ENCODE data around the gene NR2C2. TPM values are rescaled to one million over a fixed set of nuclear protein-coding genes. Genes with fewer than 3 reads are reported as not detected.
"Not testable (repeated sequence)": the region's sequence is repeated elsewhere in the genome, so short reads cannot be mapped to it uniquely, and the experiment has no call there.

Gene NR2C2
- total RNA-seq, 1 donor from 2014 or later, result 43.6 TPM

DNA sequence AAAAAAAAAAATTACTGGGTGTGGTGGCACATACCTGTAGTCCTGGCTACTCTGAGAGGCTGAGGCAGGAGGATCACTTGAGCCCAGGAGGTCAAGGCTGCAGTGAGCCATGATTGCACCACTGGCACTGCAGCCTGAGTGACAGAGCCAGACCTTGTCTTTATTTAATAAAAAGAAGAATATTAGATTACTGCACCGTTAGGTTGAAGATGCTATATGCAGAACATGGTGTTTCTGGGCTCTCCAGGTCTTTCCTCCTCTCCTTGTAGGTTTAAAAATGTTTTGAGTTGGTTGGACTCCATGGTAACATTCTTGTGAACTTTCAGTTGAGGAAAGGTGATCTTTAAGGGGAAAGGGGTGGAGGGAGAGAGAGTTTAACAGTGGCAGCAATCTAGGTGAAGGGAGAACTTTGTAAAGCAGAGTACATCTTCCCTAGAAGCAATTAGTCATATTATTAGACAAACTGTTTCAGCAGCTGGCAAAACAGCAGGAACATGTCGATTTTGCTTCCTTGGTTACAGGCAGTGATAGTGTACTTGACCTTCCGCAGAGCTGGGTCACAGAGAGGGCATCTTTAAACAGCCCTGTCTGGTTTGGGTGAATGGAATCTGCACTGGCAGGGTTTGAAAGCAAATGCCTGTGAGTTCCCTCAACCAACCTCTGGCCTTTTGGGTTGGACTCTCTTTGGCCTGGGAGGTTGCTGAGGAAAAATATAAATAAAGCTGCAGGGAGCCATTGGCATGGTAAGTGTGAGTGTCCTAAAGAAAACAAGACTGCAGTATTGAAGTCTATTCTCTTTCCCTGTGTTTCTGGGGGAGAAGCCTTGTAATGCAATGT, 42.8 kb downstream of the NR2C2 start:
- DNase-seq (ENCODE audit: extremely low spot score, unreplicated experiment), result no peak
- Mint-ChIP-seq H3K27ac (peak overlapping the region; percentile 62), H3K36me3 (peaks cover under 1% of the 10 kb centered on the region), H3K4me1 (ENCODE audit: unreplicated experiment) (peaks cover 39% of the 10 kb centered on the region), H3K27me3 (no peaks in the 10 kb centered on the region), H3K4me3 (peak overlapping the region; percentile 21), H3K9me3 (no peaks in the 10 kb centered on the region)
- TF ChIP-seq, protein P1, sequence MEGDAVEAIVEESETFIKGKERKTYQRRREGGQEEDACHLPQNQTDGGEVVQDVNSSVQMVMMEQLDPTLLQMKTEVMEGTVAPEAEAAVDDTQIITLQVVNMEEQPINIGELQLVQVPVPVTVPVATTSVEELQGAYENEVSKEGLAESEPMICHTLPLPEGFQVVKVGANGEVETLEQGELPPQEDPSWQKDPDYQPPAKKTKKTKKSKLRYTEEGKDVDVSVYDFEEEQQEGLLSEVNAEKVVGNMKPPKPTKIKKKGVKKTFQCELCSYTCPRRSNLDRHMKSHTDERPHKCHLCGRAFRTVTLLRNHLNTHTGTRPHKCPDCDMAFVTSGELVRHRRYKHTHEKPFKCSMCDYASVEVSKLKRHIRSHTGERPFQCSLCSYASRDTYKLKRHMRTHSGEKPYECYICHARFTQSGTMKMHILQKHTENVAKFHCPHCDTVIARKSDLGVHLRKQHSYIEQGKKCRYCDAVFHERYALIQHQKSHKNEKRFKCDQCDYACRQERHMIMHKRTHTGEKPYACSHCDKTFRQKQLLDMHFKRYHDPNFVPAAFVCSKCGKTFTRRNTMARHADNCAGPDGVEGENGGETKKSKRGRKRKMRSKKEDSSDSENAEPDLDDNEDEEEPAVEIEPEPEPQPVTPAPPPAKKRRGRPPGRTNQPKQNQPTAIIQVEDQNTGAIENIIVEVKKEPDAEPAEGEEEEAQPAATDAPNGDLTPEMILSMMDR (conservative IDR thresholded peaks at IDR 0.05), result no peak

GRCh38 chr3:14990780-14991148, 43.4 kb downstream of the NR2C2 start:
- no peak for DNase-seq (ENCODE audit: extremely low spot score, unreplicated experiment)
- no peaks in the 10 kb centered on the region for H3K9me3 Mint-ChIP-seq
- peak overlapping the region; percentile 14 for H3K4me3 Mint-ChIP-seq
- H3K27ac Mint-ChIP-seq, result peak overlapping the region; percentile 62
- TF ChIP-seq, protein P1 (conservative IDR thresholded peaks at IDR 0.05), result no peak
- peaks cover 39% of the 10 kb centered on the region for H3K4me1 Mint-ChIP-seq (ENCODE audit: unreplicated experiment)
- peaks cover 4% of the 10 kb centered on the region for H3K36me3 Mint-ChIP-seq
- H3K27me3 Mint-ChIP-seq, result no peaks in the 10 kb centered on the region

- peaks cover 39% of the 10 kb centered on the region for H3K4me1 Mint-ChIP-seq (ENCODE audit: unreplicated experiment)
- no peak overlapping the region for H3K4me3 Mint-ChIP-seq
- no peak overlapping the region for H3K27ac Mint-ChIP-seq
These were observed 43.9 kb downstream of the NR2C2 start for GRCh38 chr3:14991151-14991742.

DNA sequence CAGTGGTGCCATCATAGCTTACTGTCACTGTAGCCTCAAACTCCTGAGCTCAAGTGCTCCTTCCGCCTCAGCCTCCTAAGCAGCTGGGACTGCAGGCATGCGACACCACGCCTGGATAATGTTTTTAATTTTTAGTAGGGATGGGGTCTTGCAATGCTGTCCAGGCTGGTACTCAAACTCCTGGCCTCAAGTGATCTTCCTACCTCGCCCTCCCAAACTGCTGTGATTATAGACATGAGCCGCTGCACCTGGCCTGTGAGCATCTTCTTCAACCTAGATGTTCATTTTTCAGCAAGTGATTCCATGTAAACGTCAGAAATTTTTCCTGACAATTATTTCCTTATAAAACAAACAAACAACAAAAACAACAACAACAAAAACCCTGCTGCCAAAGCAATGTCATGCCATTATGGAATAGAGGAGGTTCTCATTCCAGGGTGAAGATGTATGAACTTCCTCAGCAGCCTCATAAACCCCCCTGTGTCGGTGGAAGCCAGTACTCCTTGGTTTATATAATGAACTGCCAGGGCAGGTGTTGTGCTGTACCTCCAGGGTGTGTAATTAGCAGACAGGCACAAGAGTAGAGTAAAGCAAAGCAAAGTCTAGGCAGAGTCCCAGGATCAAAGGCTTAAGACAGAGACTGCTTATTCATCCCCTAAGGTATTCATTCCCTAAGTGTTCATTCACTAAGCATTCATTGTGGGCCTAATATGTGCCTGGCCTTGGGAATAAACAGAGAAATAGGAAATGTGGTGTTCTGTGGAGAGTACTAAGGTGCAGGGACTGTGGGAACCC, 44.6 kb downstream of the NR2C2 start:
- peak overlapping the region; percentile 36 for H3K27ac Mint-ChIP-seq
- peaks cover 6% of the 10 kb centered on the region for H3K36me3 Mint-ChIP-seq
- DNase-seq (ENCODE audit: extremely low spot score, unreplicated experiment), result no peak
- no peak overlapping the region for H3K4me3 Mint-ChIP-seq
- H3K4me1 Mint-ChIP-seq (ENCODE audit: unreplicated experiment), result peaks cover 34% of the 10 kb centered on the region
- no peaks in the 10 kb centered on the region for H3K27me3 Mint-ChIP-seq
- H3K9me3 Mint-ChIP-seq, result no peaks in the 10 kb centered on the region
- TF ChIP-seq, protein P1 (conservative IDR thresholded peaks at IDR 0.05), result no peak

More at GRCh38 chr3:14991151-14991742, 43.9 kb downstream of the NR2C2 start:
- TF ChIP-seq, protein P1 (conservative IDR thresholded peaks at IDR 0.05), result no peak
- Mint-ChIP-seq H3K36me3 (peaks cover 4% of the 10 kb centered on the region), H3K9me3 (no peaks in the 10 kb centered on the region), H3K27me3 (no peaks in the 10 kb centered on the region)
- no peak for DNase-seq (ENCODE audit: extremely low spot score, unreplicated experiment)

DNA sequence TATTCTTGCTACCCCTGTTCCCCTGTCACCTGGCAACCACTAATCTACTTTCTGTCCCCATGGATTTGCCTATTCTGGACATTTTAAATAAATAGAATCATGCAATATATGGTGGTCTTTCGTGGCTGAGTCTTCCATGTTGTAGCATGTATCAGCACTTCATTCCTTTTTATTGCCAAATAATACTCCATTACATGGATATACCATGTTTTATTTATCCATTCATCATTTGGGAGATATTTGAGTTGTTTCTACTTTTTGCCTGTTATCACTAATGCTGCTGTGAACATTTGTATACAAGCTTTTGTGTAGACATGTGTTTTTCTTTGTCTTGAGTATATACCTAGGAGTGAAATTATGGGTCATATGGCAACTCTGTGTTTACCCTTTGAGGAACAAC, 50.6 kb downstream of the NR2C2 start:
- H3K4me1 Mint-ChIP-seq (ENCODE audit: unreplicated experiment), result no peaks in the 10 kb centered on the region
- H3K27ac Mint-ChIP-seq, result no peak overlapping the region
- peaks cover 11% of the 10 kb centered on the region for H3K9me3 Mint-ChIP-seq
- peaks cover 36% of the 10 kb centered on the region for H3K36me3 Mint-ChIP-seq
- no peaks in the 10 kb centered on the region for H3K27me3 Mint-ChIP-seq
- no peak for DNase-seq (ENCODE audit: extremely low spot score, unreplicated experiment)
- TF ChIP-seq, protein P1 (conservative IDR thresholded peaks at IDR 0.05), result no peak
- H3K4me3 Mint-ChIP-seq, result no peak overlapping the region

DNA sequence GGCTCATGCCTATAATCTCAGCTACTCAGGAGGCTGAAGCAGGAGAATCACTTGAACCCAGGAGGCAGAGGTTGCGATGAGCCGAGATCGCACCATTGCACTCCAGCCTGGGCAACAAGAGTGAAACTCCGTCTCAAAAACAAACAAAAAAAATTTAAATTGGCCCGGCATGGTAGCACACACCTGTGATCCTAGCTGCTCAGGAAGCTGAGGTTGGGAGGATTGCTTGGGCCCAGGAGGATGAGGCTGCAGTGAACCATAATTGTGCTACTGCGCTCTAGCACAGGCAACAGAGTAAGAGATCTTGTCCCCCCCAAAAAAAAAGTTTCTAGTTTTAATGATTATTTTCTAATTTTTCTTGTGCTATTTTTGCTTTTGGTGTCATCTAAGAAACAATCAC, 51.8 kb downstream of the NR2C2 start:
- not testable (repeated sequence) for DNase-seq (ENCODE audit: extremely low spot score, unreplicated experiment); H3K27ac Mint-ChIP-seq; H3K27me3 Mint-ChIP-seq; H3K4me1 Mint-ChIP-seq (ENCODE audit: unreplicated experiment); H3K4me3 Mint-ChIP-seq
- peaks cover 45% of the 10 kb centered on the region for H3K36me3 Mint-ChIP-seq
- H3K9me3 Mint-ChIP-seq, result peaks cover 11% of the 10 kb centered on the region

All from type B pancreatic cell (in vitro differentiated cells).